OCI-LY1 (cell line): ENCODE results near the gene ARFGAP1.
A peak's percentile ranks its signal among the peaks of the same experiment; 100 is the strongest.

Experiments used
- H2AFZ ChIP-seq: fragments of 200-600 bp; sonication (generic), shearing (Covaris generic); 2 replicates; pipeline ENCODE4 v1.6.0; 2014; ENCODE audit warnings: antibody characterized with exemption, mild to moderate bottlenecking, low read length
- H3F3A ChIP-seq: fragments of 200-600 bp; sonication (generic), shearing (Covaris generic); 2 replicates; pipeline ENCODE4 v1.6.0; 2014; ENCODE audit warnings: mild to moderate bottlenecking, antibody characterized with exemption, low read length, moderate library complexity; ENCODE audit not compliant: insufficient read depth
- H3K27ac ChIP-seq: fragments of 200-600 bp; sonication (generic); 2 replicates; pipeline ENCODE4 v1.5.1; 2014; ENCODE audit warnings: low read length, mixed run types, mild to moderate bottlenecking, low read depth; ENCODE audit not compliant: poor library complexity, severe bottlenecking
- H3K27me3 ChIP-seq: fragments of 200-600 bp; sonication (generic); 2 replicates; pipeline ENCODE4 v1.6.0; 2014; ENCODE audit warnings: antibody characterized with exemption, mild to moderate bottlenecking, low read length, moderate library complexity; ENCODE audit not compliant: insufficient read depth
- H3K36me3 ChIP-seq: fragments of 200-600 bp; sonication (generic); 2 replicates; pipeline ENCODE4 v1.6.1; 2014; ENCODE audit warnings: mild to moderate bottlenecking, antibody characterized with exemption, low read length, moderate library complexity, mixed read lengths; ENCODE audit not compliant: insufficient read depth
- H3K4me1 ChIP-seq: fragments of 200-600 bp; sonication (generic); 2 replicates; pipeline ENCODE4 v1.5.1; 2014; ENCODE audit warnings: mild to moderate bottlenecking, low read length, moderate library complexity; ENCODE audit not compliant: insufficient read depth, severe bottlenecking
- H3K4me2 ChIP-seq: fragments of 200-600 bp; sonication (generic), shearing (Covaris generic); 2 replicates; pipeline ENCODE4 v1.6.1; 2014; ENCODE audit warnings: low read length
- H3K4me3 ChIP-seq: fragments of 200-600 bp; sonication (generic); 2 replicates; pipeline ENCODE4 v1.5.1; 2014; ENCODE audit warnings: low read length, low read depth, mild to moderate bottlenecking, mixed read lengths; ENCODE audit not compliant: poor library complexity, severe bottlenecking
- H3K79me2 ChIP-seq: fragments of 200-600 bp; shearing (Covaris generic); 2 replicates; pipeline ENCODE4 v1.6.1; 2016; ENCODE audit warnings: mixed run types, low read length, mixed read lengths; ENCODE audit not compliant: insufficient read depth
- H3K9ac ChIP-seq: fragments of 200-600 bp; sonication (generic), shearing (Covaris generic); 2 replicates; pipeline ENCODE4 v1.6.1; 2014; ENCODE audit warnings: mild to moderate bottlenecking, low read length, mixed read lengths
- H3K9me2 ChIP-seq: fragments of 200-600 bp; sonication (generic), shearing (Covaris generic); 2 replicates; pipeline ENCODE4 v1.6.1; 2014; ENCODE audit warnings: low read depth, mild to moderate bottlenecking, low read length, mixed read lengths
- H3K9me3 ChIP-seq: fragments of 200-600 bp; shearing (Covaris generic); 2 replicates; pipeline ENCODE4 v1.6.1; 2014; ENCODE audit warnings: low read length, mixed read lengths
- H4K20me1 ChIP-seq: fragments of 200-600 bp; sonication (generic), shearing (Covaris generic); 2 replicates; pipeline ENCODE4 v1.6.0; 2016; ENCODE audit warnings: mild to moderate bottlenecking, low read length; ENCODE audit not compliant: insufficient read depth
- CTCF ChIP-seq: fragments of 200-600 bp; sonication (generic), shearing (Covaris generic); IDR thresholded peaks from 2 replicates; pipeline ENCODE4 v1.5.1; 2017; ENCODE audit warnings: mild to moderate bottlenecking, antibody characterized with exemption, low read length, moderate library complexity, mixed read lengths
- EZH2 ChIP-seq: fragments of 200-600 bp; sonication (generic), shearing (Covaris generic); IDR thresholded peaks from 2 replicates; pipeline ENCODE4 v1.8.0; 2017; ENCODE audit warnings: borderline replicate concordance, mixed run types, mild to moderate bottlenecking, antibody characterized with exemption, low read length, moderate library complexity, mixed read lengths

The ARFGAP1 gene

GRCh38 chr20:63290136-63290676 lies 17.6 kb downstream of the ARFGAP1 start:
- Histone ChIP-seq H3K4me2 (no peak overlapping the region), H4K20me1 (no peaks in the 10 kb centered on the region), H3K27ac (no peak overlapping the region)

GRCh38 chr20:63290677-63291472 lies 18.3 kb downstream of the ARFGAP1 start:
- Histone ChIP-seq H3K4me3 (no peak overlapping the region), H3K9me3 (no peaks in the 10 kb centered on the region), H3K27me3 (no peaks in the 10 kb centered on the region), H2AFZ (no peak overlapping the region), H3F3A (no peaks in the 10 kb centered on the region), H4K20me1 (no peaks in the 10 kb centered on the region), H3K27ac (no peak overlapping the region), H3K9ac (no peak overlapping the region), H3K4me2 (no peak overlapping the region), H3K4me1 (no peaks in the 10 kb centered on the region), H3K79me2 (no peaks in the 10 kb centered on the region), H3K36me3 (peaks cover 4% of the 10 kb centered on the region; the same call in 1 of the 2 replicates), H3K9me2 (no peaks in the 10 kb centered on the region)
- peak; percentile 57 for TF ChIP-seq CTCF
- no peak for TF ChIP-seq EZH2

More at GRCh38 chr20:63290136-63290676, 17.6 kb downstream of the ARFGAP1 start:
- H3F3A ChIP-seq, result no peaks in the 10 kb centered on the region
- H3K4me3 ChIP-seq, result no peak overlapping the region
- H3K9me2 ChIP-seq, result no peaks in the 10 kb centered on the region
- H3K9me3 ChIP-seq, result no peaks in the 10 kb centered on the region
- H2AFZ ChIP-seq, result no peak overlapping the region
- H3K9ac ChIP-seq, result no peak overlapping the region
- H3K79me2 ChIP-seq, result no peaks in the 10 kb centered on the region
- H3K36me3 ChIP-seq, result peaks cover 4% of the 10 kb centered on the region; the same call in 1 of the 2 replicates
- TF ChIP-seq CTCF (no peak), EZH2 (no peak)
- no peaks in the 10 kb centered on the region for H3K27me3 ChIP-seq
- no peaks in the 10 kb centered on the region for H3K4me1 ChIP-seq

GRCh38 chr20:63291811-63292210 lies 19.2 kb downstream of the ARFGAP1 start:
- Histone ChIP-seq H3K27ac (no peak overlapping the region), H2AFZ (no peak overlapping the region), H3K27me3 (no peaks in the 10 kb centered on the region), H3K9me3 (no peaks in the 10 kb centered on the region), H3K4me3 (no peak overlapping the region), H3K9me2 (no peaks in the 10 kb centered on the region), H3K36me3 (peaks cover 4% of the 10 kb centered on the region; the same call in 1 of the 2 replicates), H3K4me1 (no peaks in the 10 kb centered on the region), H4K20me1 (no peaks in the 10 kb centered on the region), H3F3A (no peaks in the 10 kb centered on the region), H3K4me2 (no peak overlapping the region), H3K79me2 (no peaks in the 10 kb centered on the region), H3K9ac (no peak overlapping the region)
- TF ChIP-seq CTCF (no peak), EZH2 (no peak)
